NCI-H1092 treated with DMSO at 0.1 percent for 48 hours (cell line): ENCODE results near the gene PSMD3.
"Not testable (repeated sequence)": the region's sequence is repeated elsewhere in the genome, so short reads cannot be mapped to it uniquely, and the experiment has no call there.

ENCODE experiments used
- DNase-seq: peaks from one replicate; lab custom pipeline; 2025; lab: John Stamatoyannopoulos, UW

Gene PSMD3

DNA sequence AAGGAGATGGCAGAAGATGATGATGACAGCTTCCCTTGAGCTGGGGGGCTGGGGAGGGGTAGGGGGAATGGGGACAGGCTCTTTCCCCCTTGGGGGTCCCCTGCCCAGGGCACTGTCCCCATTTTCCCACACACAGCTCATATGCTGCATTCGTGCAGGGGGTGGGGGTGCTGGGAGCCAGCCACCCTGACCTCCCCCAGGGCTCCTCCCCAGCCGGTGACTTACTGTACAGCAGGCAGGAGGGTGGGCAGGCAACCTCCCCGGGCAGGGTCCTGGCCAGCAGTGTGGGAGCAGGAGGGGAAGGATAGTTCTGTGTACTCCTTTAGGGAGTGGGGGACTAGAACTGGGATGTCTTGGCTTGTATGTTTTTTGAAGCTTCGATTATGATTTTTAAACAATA, 16.9 kb downstream of the PSMD3 start:
- DNase-seq, result no peak

DNA sequence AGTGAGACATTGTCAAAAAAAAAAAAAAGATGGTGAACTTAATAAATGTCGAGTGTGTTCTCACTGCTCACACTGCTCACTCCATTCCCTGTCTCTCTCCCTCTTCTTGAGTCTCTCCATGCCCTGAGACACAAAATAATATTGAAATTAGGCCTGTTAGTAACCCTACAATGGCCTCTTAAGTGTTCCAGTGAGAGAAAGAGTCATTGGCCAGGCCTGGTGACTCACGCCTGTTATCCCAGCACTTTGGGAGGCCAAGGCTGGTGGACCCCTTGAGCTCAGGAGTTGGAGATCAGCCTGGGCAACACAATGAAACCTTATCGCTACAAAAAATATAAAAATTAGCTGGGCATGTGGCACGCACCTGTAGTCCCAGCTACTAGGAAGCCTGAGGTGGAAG, 18.5 kb downstream of the PSMD3 start:
- no peak for DNase-seq

DNA sequence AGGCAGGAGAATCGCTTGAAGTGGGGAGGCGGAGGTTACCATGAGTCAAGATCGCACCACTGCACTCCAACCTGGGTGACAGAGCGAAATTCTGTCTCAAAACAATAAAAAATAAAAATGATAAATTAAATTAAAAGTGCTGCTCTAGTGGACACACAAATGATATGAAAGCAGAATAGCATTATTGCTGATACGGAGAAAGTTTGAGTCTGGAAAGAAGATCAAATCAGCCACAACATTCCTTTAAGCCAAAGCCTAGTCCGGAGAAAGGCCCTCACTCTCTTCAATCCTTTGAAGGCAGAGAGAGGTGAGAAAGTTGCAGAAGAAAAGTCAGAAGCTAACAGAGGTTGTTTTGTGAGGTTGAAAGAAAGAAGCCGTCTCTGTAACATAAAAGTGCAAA, 19.6 kb downstream of the PSMD3 start:
- no peak for DNase-seq

DNA sequence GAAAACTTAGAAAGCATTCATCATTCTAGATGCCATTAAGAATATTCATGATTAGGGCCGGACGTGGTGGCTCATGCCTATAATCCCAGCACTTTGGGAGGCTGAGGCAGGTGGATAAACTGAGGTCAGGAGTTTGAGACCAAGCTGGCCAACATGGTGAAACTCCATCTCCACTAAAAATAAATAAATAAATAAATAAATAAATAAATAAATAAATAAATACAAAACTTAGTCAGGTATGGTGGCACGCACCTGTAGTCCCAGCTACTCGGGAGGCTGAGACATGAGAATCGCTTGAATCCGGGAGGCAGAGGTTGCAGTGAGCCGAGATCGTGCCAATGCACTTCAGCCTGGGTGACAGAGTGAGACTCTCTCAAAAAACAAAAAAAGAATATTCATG, 20.7 kb downstream of the PSMD3 start:
- not testable (repeated sequence) for DNase-seq

GRCh38 chr17:40004072-40004471, 23.5 kb downstream of the PSMD3 start:
- no peak for DNase-seq

DNA sequence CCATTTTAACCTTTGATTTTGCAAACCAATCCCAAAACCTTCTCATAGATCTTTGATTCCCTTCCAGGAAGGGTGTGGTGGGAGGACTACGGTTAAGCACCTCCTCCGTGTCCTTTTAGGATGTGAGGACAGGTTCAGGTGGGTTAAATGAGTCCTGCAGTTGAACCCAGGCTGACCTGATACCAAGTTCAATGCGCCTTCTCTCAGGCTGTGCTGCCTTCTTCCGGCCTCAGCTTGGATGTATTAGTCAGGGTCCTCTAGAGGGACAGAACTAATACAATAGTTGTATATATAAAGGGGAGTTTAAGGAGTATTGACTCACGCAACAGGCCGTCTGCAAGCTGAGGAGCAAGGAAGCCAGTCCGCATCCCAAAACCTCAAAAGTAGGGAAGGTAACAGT, 24.1 kb downstream of the PSMD3 start:
- DNase-seq, result no peak

- DNase-seq, result no peak
Observed at GRCh38 chr17:40005520-40005919, 24.9 kb downstream of the PSMD3 start.

DNA sequence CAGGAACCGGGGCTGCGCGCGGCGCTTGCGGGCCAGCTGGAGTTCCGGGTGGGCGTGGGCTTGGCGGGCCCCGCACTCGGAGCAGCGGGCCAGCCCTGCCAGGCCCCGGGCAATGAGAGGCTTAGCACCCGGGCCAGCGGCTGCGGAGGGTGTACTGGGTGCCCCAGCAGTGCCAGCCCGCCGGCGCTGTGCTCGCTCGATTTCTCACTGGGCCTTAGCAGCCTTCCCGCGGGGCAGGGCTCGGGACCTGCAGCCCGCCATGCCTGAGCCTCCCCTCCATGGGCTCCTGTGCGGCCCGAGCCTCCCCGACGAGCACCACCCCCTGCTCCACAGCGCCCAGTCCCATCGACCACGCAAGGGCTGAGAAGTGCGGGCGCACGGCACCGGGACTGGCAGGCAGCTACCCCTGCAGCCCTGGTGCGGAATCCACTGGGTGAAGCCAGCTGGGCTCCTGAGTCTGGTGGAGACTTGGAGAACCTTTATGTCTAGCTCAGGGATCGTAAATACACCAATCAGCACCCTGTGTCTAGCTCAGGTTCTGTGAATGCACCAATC, 30.4 kb downstream of the PSMD3 start:
- not testable (repeated sequence) for DNase-seq

DNA sequence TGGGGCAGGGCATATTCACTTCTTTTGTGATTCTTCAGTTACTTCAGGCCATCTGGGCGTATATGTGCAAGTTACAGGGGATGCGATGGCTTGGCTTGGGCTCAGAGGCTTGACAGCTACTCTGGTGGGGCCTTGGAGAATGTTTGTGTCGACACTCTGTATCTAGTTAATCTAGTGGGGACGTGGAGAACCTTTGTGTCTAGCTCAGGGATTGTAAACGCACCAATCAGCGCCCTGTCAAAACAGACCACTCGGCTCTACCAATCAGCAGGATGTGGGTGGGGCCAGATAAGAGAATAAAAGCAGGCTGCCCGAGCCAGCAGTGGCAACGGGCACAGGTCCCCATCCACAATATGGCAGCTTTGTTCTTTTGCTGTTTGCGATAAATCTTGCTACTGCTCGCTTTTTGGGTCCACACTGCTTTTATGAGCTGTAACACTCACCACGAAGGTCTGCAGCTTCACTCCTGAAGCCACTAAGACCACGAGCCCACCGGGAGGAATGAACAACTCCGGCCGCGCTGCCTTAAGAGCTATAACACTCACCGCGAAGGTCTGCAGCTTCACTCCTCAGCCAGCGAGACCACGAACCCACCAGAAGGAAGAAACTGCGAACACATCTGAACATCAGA, 31.5 kb downstream of the PSMD3 start:
- DNase-seq, result not testable (repeated sequence)

- no peak for DNase-seq
Observed at GRCh38 chr17:40014375-40014980, 33.9 kb downstream of the PSMD3 start.

DNA sequence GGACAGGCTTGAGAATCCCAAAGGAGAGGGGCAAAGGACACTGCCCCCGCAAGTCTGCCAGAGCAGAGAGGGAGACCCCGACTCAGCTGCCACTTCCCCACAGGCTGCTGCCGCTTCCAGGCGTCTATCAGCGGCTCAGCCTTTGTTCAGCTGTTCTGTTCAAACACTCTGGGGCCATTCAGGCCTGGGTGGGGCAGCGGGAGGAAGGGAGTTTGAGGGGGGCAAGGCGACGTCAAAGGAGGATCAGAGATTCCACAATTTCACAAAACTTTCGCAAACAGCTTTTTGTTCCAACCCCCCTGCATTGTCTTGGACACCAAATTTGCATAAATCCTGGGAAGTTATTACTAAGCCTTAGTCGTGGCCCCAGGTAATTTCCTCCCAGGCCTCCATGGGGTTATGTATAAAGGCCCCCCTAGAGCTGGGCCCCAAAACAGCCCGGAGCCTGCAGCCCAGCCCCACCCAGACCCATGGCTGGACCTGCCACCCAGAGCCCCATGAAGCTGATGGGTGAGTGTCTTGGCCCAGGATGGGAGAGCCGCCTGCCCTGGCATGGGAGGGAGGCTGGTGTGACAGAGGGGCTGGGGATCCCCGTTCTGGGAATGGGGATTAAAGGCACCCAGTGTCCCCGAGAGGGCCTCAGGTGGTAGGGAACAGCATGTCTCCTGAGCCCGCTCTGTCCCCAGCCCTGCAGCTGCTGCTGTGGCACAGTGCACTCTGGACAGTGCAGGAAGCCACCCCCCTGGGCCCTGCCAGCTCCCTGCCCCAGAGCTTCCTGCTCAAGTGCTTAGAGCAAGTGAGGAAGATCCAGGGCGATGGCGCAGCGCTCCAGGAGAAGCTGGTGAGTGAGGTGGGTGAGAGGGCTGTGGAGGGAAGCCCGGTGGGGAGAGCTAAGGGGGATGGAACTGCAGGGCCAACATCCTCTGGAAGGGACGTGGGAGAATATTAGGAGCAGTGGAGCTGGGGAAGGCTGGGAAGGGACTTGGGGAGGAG, 34.7 kb downstream of the PSMD3 start, which contains the start of gene CSF3:
Gene CSF3 (plus strand): TSS at position 436 of the 993 bp plus-strand sequence. CDS start 35 bp downstream, at position 471.
- DNase-seq, result peak; percentile 27

DNA sequence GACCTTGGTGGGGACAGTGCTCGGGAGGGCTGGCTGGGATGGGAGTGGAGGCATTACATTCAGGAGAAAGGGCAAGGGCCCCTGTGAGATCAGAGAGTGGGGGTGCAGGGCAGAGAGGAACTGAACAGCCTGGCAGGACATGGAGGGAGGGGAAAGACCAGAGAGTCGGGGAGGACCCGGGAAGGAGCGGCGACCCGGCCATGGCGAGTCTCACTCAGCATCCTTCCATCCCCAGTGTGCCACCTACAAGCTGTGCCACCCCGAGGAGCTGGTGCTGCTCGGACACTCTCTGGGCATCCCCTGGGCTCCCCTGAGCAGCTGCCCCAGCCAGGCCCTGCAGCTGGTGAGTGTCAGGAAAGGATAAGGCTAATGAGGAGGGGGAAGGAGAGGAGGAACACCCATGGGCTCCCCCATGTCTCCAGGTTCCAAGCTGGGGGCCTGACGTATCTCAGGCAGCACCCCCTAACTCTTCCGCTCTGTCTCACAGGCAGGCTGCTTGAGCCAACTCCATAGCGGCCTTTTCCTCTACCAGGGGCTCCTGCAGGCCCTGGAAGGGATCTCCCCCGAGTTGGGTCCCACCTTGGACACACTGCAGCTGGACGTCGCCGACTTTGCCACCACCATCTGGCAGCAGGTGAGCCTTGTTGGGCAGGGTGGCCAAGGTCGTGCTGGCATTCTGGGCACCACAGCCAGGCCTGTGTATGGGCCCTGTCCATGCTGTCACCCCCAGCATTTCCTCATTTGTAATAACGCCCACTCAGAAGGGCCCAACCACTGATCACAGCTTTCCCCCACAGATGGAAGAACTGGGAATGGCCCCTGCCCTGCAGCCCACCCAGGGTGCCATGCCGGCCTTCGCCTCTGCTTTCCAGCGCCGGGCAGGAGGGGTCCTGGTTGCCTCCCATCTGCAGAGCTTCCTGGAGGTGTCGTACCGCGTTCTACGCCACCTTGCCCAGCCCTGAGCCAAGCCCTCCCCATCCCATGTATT, 35.7 kb downstream of the PSMD3 start:
- no peak for DNase-seq

- DNase-seq, result no peak
Observed at GRCh38 chr17:40017422-40018080, 36.9 kb downstream of the PSMD3 start.

GRCh38 chr17:40018211-40019121, 37.9 kb downstream of the PSMD3 start:
- peak; percentile 18 for DNase-seq

DNA sequence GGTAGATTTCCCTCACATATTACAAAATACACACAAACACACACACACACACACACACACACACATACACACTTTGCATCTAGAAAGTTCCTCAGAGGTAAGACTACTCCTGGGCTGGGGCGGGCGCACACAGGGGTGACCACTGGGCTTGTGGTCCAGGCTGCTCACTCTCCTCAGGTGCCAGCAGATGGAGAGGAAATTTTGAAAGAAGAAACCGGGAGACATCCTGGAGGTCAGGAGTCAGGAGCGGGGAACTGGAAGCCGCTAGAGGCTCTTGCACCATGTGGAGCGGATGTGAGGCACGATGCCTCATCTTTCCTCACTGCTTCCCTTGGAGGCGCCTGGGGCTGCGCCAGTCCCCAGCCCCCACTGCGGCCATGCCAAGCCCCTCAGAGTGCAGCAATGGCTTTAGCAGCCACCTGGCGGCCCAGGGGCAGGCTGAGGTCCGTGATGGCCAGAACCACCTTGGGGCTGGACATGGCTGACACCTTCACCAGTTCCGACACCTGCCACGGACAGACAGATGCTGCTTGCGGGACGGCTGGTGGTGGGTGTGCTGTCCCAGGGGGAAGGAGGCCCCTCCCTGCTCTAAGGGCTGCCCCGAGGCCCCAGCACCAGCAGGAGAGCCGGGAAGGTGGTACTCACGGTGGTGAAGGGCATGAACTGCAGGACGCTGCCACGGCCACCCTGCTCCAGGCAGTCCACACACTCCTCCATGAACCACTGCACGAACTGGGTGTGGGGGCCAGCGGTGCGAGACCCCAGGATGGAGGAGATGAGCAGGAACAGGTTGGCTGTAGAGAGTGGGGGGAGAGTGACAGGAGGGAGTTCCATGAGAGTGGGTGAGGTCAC, 38.8 kb downstream of the PSMD3 start:
- no peak for DNase-seq

DNA sequence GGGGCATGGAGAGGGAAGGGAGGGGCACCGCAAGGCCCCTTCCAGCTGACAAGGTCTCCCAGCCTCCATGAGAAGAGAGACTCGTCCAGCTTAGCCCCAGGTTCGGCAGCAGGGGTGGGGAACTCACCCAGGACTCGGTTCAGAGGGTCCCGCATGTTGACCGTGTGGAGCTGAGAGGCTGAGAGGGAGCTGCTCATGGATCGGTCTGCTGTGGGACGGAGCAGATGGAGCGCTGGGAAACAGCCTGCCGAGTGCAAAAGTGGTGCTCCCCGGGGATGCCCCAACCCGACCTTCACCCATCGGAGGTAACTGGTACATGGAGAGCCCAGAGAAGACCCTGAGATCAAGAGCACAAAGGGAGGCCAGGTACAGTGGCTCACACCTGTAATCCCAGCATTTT, 39.5 kb downstream of the PSMD3 start:
- no peak for DNase-seq

- no peak for DNase-seq
Observed at GRCh38 chr17:40021451-40021971, 40.9 kb downstream of the PSMD3 start.

GRCh38 chr17:40022497-40022896, 41.9 kb downstream of the PSMD3 start:
- DNase-seq, result no peak
